Transverse colon (tissue), 4 donors: ENCODE measurements around the gene HDAC7. TPM values are rescaled to one million over a fixed set of nuclear protein-coding genes. Genes with fewer than 3 reads are reported as not detected.
"Not testable (repeated sequence)": the region's sequence is repeated elsewhere in the genome, so short reads cannot be mapped to it uniquely, and the experiment has no call there.

Experiments
- DNase-seq: peaks from one replicate; pipeline ENCODE4 v3.0.0-alpha.2; 2019
- H3K27ac ChIP-seq, 4 donors: fragments of 200-600 bp; sonication (generic); 2 replicates each; pipeline ENCODE4 v1.5.1; 2016 to 2018; ENCODE audit warnings: inconsistent platforms in 4 of 4
- H3K27me3 ChIP-seq: fragments of 200-600 bp; sonication (generic); 2 replicates; pipeline ENCODE4 v1.5.1; 2017; ENCODE audit warnings: inconsistent platforms
- H3K36me3 ChIP-seq, 4 donors: fragments of 200-600 bp; sonication (generic); 2 replicates each; pipeline ENCODE4 v1.5.1; 2017 to 2019; ENCODE audit warnings: inconsistent platforms in 4 of 4
- H3K4me1 ChIP-seq, 4 donors: fragments of 200-600 bp; sonication (generic); 2 replicates each; pipeline ENCODE4 v1.5.1; 2017 to 2020; ENCODE audit warnings: inconsistent platforms in 4 of 4
- H3K4me3 ChIP-seq, 4 donors: fragments of 200-600 bp; sonication (generic); 1 replicate in 1 of 4; 2 replicates in 3 of 4; pipeline versions ENCODE4 v1.5.1 to v1.6.1; 2017 to 2019; ENCODE audit warnings: inconsistent platforms in 4 of 4
- H3K9me3 ChIP-seq, 2 donors: fragments of 200-600 bp; sonication (generic); 2 replicates each; pipeline ENCODE4 v1.5.1; 2017 to 2019; ENCODE audit warnings: inconsistent platforms in 2 of 2
- EP300 ChIP-seq: sonication (generic); formaldehyde crosslinking; IDR thresholded peaks from one replicate; pipeline ENCODE4 v1.6.1; 2017; ENCODE audit warnings: antibody characterized with exemption, low read depth
- POLR2A ChIP-seq: fragments of 450-650 bp; IDR thresholded peaks from one replicate; pipeline ENCODE4 v1.6.1; 2016; ENCODE audit warnings: antibody characterized with exemption, mild to moderate bottlenecking, moderate library complexity
- POLR2AphosphoS5 ChIP-seq, 3 donors: sonication (generic); formaldehyde crosslinking; IDR thresholded peaks; one replicate each; pipeline ENCODE4 v1.6.1; 2016; ENCODE audit warnings: antibody characterized with exemption in 3 of 3
- WGBS, 2 donors: methylation state at CpG; one replicate each; pipeline ENCODE4 v1.1.5; 2018; ENCODE audit warnings: low coverage in 1 of 2; 5-methylcytosine and 5-hydroxymethylcytosine counted together
- in situ Hi-C, 4 donors: fragments of 200-750 bp; cut with MboI; loops; one replicate each; pipeline versions ENCODE4 v1.15.0 to v1.15.1; 2017; ENCODE audit warnings: low sequenced_read_pairs in 3 of 4, low pct_ligation_motif_present in 1 of 4, low pct_unique_long_range_greater_than_20kb in 1 of 4
- intact Hi-C: fragments of 100-400 bp; cut with DNase I; formaldehyde crosslinking; loops from one replicate; pipeline ENCODE4 v1.15.1; 2023; ENCODE audit warnings: low total_unique reads
- total RNA-seq, 4 donors: library from RNA; depleted of rRNA; stranded (reverse); fragments of >200 nt; gene quantifications; one replicate each; pipeline ENCODE4 v1.1.0, GENCODE V29; 2016
- TF ChIP-seq, protein P1 (sequence below), 5 experiments: fragments of 200-600 bp in 3 of 5; fragments of 450-650 bp in 2 of 5; sonication (generic) in 3 of 5; IDR thresholded peaks; 1 replicate in 2 of 5; 2 replicates in 3 of 5; pipeline ENCODE4 v1.5.1; 2016 to 2017; ENCODE audit warnings: antibody characterized with exemption in 5 of 5, inconsistent platforms in 3 of 5, mild to moderate bottlenecking in 2 of 5, moderate library complexity in 1 of 5

The HDAC7 gene
- total RNA-seq, 4 donors from 2014 or later: 19.4 to 133 (median 28.3) TPM

DNA sequence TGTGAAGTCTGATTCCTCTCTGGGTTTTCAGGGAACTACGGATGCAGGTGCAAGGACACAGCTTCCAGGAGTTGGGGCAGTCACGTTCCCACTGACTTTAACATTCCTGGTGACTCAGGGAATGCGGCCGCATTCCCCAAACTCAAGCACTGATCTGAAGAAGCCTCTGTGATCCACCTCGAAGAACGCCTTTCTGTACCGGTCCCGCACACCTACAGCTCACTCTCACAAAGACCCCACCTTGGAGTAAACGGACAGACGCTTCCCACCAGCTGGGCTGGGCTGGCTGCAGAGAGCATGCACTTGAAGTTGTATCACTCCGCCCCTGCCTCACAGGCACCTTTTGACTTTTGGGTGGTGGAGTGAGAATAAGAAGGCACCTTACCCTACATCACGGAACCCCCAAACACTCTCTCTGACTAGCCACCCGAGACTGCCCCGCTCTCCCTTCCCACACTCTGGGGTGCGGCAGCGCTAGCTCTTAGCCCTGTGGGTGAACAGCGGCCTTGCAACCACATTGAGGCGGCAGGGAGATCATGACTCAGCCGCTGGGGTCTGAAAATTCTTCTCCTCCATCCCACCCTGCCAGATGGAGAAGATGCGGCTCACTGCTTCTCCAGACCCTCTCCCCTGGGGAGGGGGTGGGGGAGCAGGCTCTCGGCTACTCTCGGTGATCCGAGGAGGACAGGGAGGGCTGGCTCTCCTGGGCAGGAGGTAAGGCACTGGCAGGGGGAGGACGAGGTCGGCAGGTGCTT is 23.7 kb upstream of the HDAC7 start:
- peaks cover 0 to 7% (median 0%) of the 10 kb centered on the region in 4 donors for H3K4me1 ChIP-seq
- intact Hi-C loops (no loop called here), in situ Hi-C loops (loop anchor here in 2 of 4 donors (25.0 kb wide), 1 partner anchor 106 kb away; the partner anchor contains the start of gene ENDOU (in 2 of the 2))
- H3K4me3 ChIP-seq: no peak overlapping the region
- 90% methylated on average over 25 of the region's 25 CpGs; no CpG with 5 or more reads in 1 of the 2 donors for WGBS, 2 donors
- H3K27ac ChIP-seq: no peak overlapping the region
- DNase-seq: no peak
- no peaks in the 10 kb centered on the region for H3K27me3 ChIP-seq
- H3K9me3 ChIP-seq: no peaks in the 10 kb centered on the region
- TF ChIP-seq EP300: no peak
- TF ChIP-seq, protein P1, sequence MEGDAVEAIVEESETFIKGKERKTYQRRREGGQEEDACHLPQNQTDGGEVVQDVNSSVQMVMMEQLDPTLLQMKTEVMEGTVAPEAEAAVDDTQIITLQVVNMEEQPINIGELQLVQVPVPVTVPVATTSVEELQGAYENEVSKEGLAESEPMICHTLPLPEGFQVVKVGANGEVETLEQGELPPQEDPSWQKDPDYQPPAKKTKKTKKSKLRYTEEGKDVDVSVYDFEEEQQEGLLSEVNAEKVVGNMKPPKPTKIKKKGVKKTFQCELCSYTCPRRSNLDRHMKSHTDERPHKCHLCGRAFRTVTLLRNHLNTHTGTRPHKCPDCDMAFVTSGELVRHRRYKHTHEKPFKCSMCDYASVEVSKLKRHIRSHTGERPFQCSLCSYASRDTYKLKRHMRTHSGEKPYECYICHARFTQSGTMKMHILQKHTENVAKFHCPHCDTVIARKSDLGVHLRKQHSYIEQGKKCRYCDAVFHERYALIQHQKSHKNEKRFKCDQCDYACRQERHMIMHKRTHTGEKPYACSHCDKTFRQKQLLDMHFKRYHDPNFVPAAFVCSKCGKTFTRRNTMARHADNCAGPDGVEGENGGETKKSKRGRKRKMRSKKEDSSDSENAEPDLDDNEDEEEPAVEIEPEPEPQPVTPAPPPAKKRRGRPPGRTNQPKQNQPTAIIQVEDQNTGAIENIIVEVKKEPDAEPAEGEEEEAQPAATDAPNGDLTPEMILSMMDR (IDR thresholded peaks at IDR 0.05): no peak
- no peak for TF ChIP-seq POLR2AphosphoS5 (IDR thresholded peaks at IDR 0.05)
- TF ChIP-seq POLR2A: no peak
- H3K36me3 ChIP-seq: peaks cover 0 to 6% (median 0%) of the 10 kb centered on the region in 4 donors

DNA sequence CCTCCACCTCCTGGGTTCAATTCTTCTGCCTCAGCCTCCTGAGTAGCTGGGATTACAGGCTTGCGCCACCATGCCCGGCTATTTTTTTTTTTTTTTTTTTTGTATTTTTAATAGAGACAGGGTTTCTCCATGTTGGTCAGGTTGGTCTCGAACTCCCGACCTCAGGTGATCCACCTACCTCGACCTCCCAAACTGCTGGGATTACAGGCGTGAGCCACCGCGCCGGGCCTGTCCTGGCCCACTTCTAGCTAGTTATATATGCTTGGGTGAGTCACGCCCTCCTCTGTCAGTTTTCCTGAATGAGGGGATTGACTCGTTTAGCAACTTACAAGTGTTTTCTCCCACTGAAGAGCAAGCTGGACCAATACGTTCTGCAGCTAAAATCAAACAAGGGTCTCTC is 22.8 kb upstream of the HDAC7 start:
- H3K27ac ChIP-seq, H3K4me3 ChIP-seq, DNase-seq, H3K27me3 ChIP-seq, intact Hi-C loops, H3K4me1 ChIP-seq, H3K9me3 ChIP-seq, H3K36me3 ChIP-seq: not testable (repeated sequence)
- 50 to 73% methylated on average over 1 to 10 of the region's 12 CpGs for WGBS, 2 donors
- in situ Hi-C loops: loop anchor here in 2 of 4 donors (25.0 kb wide), 1 partner anchor 105 kb away; the partner anchor contains the start of gene ENDOU (in 2 of the 2)

DNA sequence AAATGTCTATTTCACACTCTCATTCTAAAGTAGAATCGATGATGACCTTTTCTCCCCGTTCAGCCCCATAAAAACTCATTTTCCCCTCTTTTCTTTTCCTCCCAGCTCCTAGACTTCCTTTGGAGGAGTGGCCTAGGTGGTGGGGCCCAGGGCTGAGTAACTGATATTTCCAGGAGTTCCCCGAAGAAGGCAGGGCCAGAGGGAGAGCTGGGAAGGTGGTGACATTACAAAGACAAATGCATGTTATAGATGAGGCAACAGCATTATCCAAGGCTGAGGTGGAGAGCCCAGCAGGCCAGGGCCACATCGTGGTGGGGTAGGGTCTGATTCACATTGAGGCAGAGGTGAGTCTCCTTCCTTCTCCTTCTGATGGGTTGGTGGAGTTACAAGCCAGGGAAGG is 22.2 kb upstream of the HDAC7 start:
- no peaks in the 10 kb centered on the region for H3K27me3 ChIP-seq
- in situ Hi-C loops (loop anchor here in 2 of 4 donors (25.0 kb wide), 1 partner anchor 105 kb away; the partner anchor contains the start of gene ENDOU (in 2 of the 2)), intact Hi-C loops (no loop called here)
- peaks cover 0 to 6% (median 0%) of the 10 kb centered on the region in 4 donors for H3K36me3 ChIP-seq
- 47 to 53% methylated on average over 3 to 4 of the region's 4 CpGs for WGBS, 2 donors
- peaks cover 0 to 13% (median 0%) of the 10 kb centered on the region in 4 donors for H3K4me1 ChIP-seq
- no peaks in the 10 kb centered on the region for H3K9me3 ChIP-seq
- TF ChIP-seq EP300: no peak
- TF ChIP-seq POLR2A: peak; percentile 9
- peak in 1 of 3 donors; percentile 45 for TF ChIP-seq POLR2AphosphoS5 (IDR thresholded peaks at IDR 0.05)
- TF ChIP-seq, protein P1 (IDR thresholded peaks at IDR 0.05): no peak
- no peak for DNase-seq
- no peak overlapping the region for H3K27ac ChIP-seq
- no peak overlapping the region for H3K4me3 ChIP-seq

DNA sequence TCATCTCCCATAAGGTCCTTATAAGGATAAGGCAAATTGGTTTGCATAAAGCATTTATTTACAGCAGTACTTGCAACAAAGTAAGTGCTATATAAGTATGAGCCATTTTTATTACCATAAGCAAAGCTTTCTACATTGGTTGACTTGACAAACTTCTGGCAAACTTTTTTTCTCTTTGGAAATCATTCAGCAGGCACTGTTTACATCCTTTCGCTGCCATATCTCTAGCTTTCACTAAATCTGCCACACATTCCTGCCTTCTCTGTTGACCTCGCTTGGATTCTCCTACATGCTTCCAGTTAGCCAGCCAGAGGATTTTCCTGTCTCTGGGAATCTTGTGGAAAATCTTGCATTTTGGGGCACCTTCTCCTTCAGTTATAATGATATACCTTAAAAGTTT is 21.8 kb upstream of the HDAC7 start:
- H3K4me3 ChIP-seq: no peak overlapping the region
- peaks cover 0 to 6% (median 0%) of the 10 kb centered on the region in 4 donors for H3K36me3 ChIP-seq
- WGBS, 2 donors: 57 to 61% methylated on average over 2 of the region's 2 CpGs
- peaks cover 0 to 13% (median 0%) of the 10 kb centered on the region in 4 donors for H3K4me1 ChIP-seq
- H3K9me3 ChIP-seq: no peaks in the 10 kb centered on the region
- TF ChIP-seq, protein P1 (IDR thresholded peaks at IDR 0.05): no peak
- TF ChIP-seq EP300: no peak
- TF ChIP-seq POLR2AphosphoS5 (IDR thresholded peaks at IDR 0.05): no peak
- TF ChIP-seq POLR2A: no peak
- H3K27ac ChIP-seq: no peak overlapping the region
- in situ Hi-C loops (loop anchor here in 2 of 4 donors (25.0 kb wide), 1 partner anchor 104 kb away; the partner anchor contains the start of gene ENDOU (in 2 of the 2)), intact Hi-C loops (no loop called here)
- DNase-seq: no peak
- no peaks in the 10 kb centered on the region for H3K27me3 ChIP-seq
